ENCODE data around the gene YOD1. TPM values are rescaled to one million over a fixed set of nuclear protein-coding genes. Genes with fewer than 3 reads are reported as not detected.
A peak's percentile ranks its signal among the peaks of the same experiment; 100 is the strongest.

Gene YOD1
- total and polyA plus RNA-seq, 2 of the 13 experiments (the other 11 are each of a cell fraction or from before 2014, with no cell fraction given): 3.4 to 9.1 TPM

DNA sequence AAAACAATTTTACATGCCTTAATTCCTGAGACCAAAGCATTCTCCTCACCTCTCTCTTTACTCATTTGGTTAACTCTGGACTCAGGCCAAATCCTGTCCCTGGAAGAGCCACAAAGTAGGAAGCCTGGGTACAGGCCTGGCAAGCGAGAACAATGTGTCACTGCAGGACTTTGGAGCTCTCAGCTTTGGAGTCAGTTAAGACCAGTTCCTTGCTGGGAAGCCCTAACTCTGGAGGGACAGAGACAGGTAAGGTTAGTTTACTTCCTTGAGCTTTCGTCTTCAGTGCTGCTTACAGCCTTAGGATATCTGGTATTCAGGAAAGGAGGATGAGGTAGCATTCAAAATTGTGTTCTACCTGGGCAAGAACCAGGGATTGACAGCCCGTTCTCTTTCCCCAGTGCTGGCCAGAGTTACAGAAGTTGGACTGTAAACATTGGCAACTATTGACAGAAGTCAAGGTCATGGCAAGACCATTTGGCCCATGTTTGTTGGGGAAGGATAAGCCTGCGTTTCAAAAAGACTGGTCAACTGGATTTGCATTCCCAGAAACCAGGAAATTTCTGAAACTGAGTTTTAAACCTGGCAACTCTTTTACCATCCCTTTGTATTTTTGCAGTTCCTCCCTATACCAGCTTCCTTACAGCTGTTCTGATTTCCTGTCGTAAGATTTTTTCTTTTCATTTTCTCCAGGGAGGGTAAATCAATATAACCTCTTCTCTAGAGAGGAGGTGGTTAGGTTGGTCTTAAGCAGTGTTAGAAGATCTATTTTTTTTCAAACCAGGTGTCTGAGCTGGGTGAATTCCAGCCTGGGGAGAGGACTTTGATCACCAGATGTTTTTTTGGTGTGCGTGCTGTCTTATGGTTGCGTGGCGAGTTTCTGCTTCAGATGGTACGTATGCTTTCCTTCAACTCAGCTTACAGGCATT, 38.0 kb upstream of the YOD1 start, which contains the start of gene C4BPB (continued):
- TF ChIP-seq WIZ (CRISPR knock-in tag; IDR thresholded peaks at IDR 0.05) (no peak), SP5 (CRISPR knock-in tag; IDR thresholded peaks at IDR 0.05; ENCODE audit: borderline replicate concordance, low read depth) (peak; percentile 60; the same call in 1 of the 2 replicates), SKI (IDR thresholded peaks at IDR 0.05; ENCODE audit: partially characterized antibody) (peak; percentile 66), BCL6 (CRISPR knock-in tag; IDR thresholded peaks at IDR 0.05) (peak; percentile 94), ZFP62 (CRISPR knock-in tag; IDR thresholded peaks at IDR 0.05) (no peak), ZNF775 (CRISPR knock-in tag; IDR thresholded peaks at IDR 0.05; ENCODE audit: borderline replicate concordance) (no peak), NONO (IDR thresholded peaks at IDR 0.05) (no peak), NONO (CRISPR knock-in tag; conservative IDR thresholded peaks at IDR 0.05) (0 out of 2 replicates have a peak, but pooled peaks have one; percentile 56), MXD4 (CRISPR knock-in tag; IDR thresholded peaks at IDR 0.05) (peak; percentile 50; the same call in 1 of the 2 replicates), NR1H2 (CRISPR knock-in tag; IDR thresholded peaks at IDR 0.05; ENCODE audit: borderline replicate concordance, low read depth) (no peak), ZNF549 (CRISPR knock-in tag; IDR thresholded peaks at IDR 0.05) (no peak), HOXA3 (CRISPR knock-in tag; IDR thresholded peaks at IDR 0.05) (peak; percentile 77)
- TF ChIP-seq, protein P1, sequence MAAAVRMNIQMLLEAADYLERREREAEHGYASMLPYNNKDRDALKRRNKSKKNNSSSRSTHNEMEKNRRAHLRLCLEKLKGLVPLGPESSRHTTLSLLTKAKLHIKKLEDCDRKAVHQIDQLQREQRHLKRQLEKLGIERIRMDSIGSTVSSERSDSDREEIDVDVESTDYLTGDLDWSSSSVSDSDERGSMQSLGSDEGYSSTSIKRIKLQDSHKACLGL (CRISPR knock-in tag; IDR thresholded peaks at IDR 0.05): no peak
- TF ChIP-seq, protein P2, sequence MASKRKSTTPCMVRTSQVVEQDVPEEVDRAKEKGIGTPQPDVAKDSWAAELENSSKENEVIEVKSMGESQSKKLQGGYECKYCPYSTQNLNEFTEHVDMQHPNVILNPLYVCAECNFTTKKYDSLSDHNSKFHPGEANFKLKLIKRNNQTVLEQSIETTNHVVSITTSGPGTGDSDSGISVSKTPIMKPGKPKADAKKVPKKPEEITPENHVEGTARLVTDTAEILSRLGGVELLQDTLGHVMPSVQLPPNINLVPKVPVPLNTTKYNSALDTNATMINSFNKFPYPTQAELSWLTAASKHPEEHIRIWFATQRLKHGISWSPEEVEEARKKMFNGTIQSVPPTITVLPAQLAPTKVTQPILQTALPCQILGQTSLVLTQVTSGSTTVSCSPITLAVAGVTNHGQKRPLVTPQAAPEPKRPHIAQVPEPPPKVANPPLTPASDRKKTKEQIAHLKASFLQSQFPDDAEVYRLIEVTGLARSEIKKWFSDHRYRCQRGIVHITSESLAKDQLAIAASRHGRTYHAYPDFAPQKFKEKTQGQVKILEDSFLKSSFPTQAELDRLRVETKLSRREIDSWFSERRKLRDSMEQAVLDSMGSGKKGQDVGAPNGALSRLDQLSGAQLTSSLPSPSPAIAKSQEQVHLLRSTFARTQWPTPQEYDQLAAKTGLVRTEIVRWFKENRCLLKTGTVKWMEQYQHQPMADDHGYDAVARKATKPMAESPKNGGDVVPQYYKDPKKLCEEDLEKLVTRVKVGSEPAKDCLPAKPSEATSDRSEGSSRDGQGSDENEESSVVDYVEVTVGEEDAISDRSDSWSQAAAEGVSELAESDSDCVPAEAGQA (IDR thresholded peaks at IDR 0.05; ENCODE audit: low read depth): peak; percentile 14; the same call in 1 of the 2 replicates
- TF ChIP-seq, protein P2 (CRISPR knock-in tag; IDR thresholded peaks at IDR 0.05; ENCODE audit: borderline replicate concordance): no peak
- TF ChIP-seq, protein P3, sequence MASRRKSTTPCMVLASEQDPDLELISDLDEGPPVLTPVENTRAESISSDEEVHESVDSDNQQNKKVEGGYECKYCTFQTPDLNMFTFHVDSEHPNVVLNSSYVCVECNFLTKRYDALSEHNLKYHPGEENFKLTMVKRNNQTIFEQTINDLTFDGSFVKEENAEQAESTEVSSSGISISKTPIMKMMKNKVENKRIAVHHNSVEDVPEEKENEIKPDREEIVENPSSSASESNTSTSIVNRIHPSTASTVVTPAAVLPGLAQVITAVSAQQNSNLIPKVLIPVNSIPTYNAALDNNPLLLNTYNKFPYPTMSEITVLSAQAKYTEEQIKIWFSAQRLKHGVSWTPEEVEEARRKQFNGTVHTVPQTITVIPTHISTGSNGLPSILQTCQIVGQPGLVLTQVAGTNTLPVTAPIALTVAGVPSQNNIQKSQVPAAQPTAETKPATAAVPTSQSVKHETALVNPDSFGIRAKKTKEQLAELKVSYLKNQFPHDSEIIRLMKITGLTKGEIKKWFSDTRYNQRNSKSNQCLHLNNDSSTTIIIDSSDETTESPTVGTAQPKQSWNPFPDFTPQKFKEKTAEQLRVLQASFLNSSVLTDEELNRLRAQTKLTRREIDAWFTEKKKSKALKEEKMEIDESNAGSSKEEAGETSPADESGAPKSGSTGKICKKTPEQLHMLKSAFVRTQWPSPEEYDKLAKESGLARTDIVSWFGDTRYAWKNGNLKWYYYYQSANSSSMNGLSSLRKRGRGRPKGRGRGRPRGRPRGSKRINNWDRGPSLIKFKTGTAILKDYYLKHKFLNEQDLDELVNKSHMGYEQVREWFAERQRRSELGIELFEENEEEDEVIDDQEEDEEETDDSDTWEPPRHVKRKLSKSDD (CRISPR knock-in tag; IDR thresholded peaks at IDR 0.05; ENCODE audit: low read depth): no peak
- TF ChIP-seq, protein P4, sequence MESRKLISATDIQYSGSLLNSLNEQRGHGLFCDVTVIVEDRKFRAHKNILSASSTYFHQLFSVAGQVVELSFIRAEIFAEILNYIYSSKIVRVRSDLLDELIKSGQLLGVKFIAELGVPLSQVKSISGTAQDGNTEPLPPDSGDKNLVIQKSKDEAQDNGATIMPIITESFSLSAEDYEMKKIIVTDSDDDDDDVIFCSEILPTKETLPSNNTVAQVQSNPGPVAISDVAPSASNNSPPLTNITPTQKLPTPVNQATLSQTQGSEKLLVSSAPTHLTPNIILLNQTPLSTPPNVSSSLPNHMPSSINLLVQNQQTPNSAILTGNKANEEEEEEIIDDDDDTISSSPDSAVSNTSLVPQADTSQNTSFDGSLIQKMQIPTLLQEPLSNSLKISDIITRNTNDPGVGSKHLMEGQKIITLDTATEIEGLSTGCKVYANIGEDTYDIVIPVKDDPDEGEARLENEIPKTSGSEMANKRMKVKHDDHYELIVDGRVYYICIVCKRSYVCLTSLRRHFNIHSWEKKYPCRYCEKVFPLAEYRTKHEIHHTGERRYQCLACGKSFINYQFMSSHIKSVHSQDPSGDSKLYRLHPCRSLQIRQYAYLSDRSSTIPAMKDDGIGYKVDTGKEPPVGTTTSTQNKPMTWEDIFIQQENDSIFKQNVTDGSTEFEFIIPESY (CRISPR knock-in tag; IDR thresholded peaks at IDR 0.05): peak; percentile 6; the same call in 1 of the 2 replicates
